Ishikawa (cell line): Measurements from ENCODE around the gene RTN4RL1.

ENCODE experiments used
- CEBPB ChIP-seq: IDR thresholded peaks from 2 replicates; pipeline ENCODE4 v1.6.1; 2012
- CREB1 ChIP-seq: IDR thresholded peaks from 2 replicates; pipeline ENCODE4 v1.6.1; 2012; ENCODE audit warnings: low read depth
- EP300 ChIP-seq: IDR thresholded peaks from 2 replicates; pipeline ENCODE4 v1.6.1; 2012; ENCODE audit warnings: borderline replicate concordance
- MAX ChIP-seq: IDR thresholded peaks from 2 replicates; pipeline ENCODE4 v1.6.1; 2012
- RAD21 ChIP-seq: IDR thresholded peaks from 2 replicates; pipeline ENCODE4 v1.6.1; 2012; ENCODE audit warnings: low read depth
- REST ChIP-seq: IDR thresholded peaks from 2 replicates; pipeline ENCODE4 v1.6.1; 2012; ENCODE audit warnings: low read depth, mild to moderate bottlenecking
- TAF1 ChIP-seq: IDR thresholded peaks from 2 replicates; pipeline ENCODE4 v1.6.1; 2012; ENCODE audit warnings: low read depth, mild to moderate bottlenecking
- TCF12 ChIP-seq: IDR thresholded peaks from 2 replicates; pipeline ENCODE4 v1.6.1; 2012; ENCODE audit warnings: low read depth
- USF1 ChIP-seq: IDR thresholded peaks from 2 replicates; pipeline ENCODE4 v1.6.1; 2012
- YY1 ChIP-seq: IDR thresholded peaks from 2 replicates; pipeline ENCODE4 v1.6.1; 2012; ENCODE audit warnings: low read depth
- ZBTB7A ChIP-seq: IDR thresholded peaks from 2 replicates; pipeline ENCODE4 v1.6.1; 2012; ENCODE audit warnings: low read depth

DNA sequence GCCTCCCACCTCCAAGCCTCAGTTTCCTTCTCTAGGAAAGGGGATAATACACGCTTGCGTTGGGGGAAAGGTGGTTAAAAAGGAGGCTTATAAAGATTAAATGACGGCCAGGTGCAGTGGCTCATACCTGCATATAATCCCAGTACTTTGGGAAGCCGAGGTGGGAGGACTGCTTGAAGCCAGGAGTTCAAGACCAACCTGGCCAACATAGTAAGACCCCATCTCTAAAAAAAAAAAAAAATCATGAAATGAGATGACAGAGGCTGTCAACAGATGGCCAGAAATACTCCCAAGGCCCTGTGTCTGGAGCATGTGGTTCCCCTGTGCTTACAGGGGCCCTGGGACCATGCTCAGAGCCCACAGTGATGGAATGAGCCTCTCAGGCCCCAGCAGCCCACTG, 30.4 kb downstream of the RTN4RL1 start:
- no peak for TF ChIP-seq REST
- TF ChIP-seq CREB1 = no peak
- TF ChIP-seq YY1 = no peak
- no peak for TF ChIP-seq RAD21
- TF ChIP-seq TCF12 = no peak
- TF ChIP-seq TAF1 = no peak
- no peak for TF ChIP-seq EP300
- no peak for TF ChIP-seq CEBPB
- no peak for TF ChIP-seq MAX
- no peak for TF ChIP-seq USF1
- no peak for TF ChIP-seq ZBTB7A
